Measurements from ENCODE around the gene HAPLN2.
A peak's percentile ranks its signal among the peaks of the same experiment; 100 is the strongest.

- TF ChIP-seq CTCF (optimal IDR thresholded peaks at IDR 0.05 in 1 of 3, IDR thresholded peaks at IDR 0.05 in 1 of 3, conservative IDR thresholded peaks at IDR 0.05 in 1 of 3; ENCODE audit: extremely low read depth in 1 of 3, insufficient read depth in 2 of 3, low read length in 3 of 3) (peak; percentile 60 to 73 (median 72)), EZH2 (IDR thresholded peaks at IDR 0.05; ENCODE audit: low read length) (no peak)
Observed at GRCh38 chr1:156618853-156619581, at the start of gene HAPLN2.

Measured in keratinocyte (primary cell).